A549 (cell line): ENCODE results near the gene ANKS1B.

Source experiments
- EP300 ChIP-seq, 2 experiments: fragments of >200 bp; sonication (Bioruptor Twin); formaldehyde crosslinking; IDR thresholded peaks; 2 replicates in 1 of 2; 3 replicates in 1 of 2; pipeline ENCODE4 v1.6.1; 2016 to 2017
- NFE2L2 ChIP-seq: fragments of 150-350 bp; conservative IDR thresholded peaks from 2 replicates; pipeline ENCODE4 v1.6.1; 2014; ENCODE audit warnings: low read length
- POLR2A ChIP-seq: IDR thresholded peaks from 2 replicates; pipeline ENCODE4 v1.6.1; 2012; ENCODE audit warnings: mild to moderate bottlenecking, low read length
- RAD21 ChIP-seq, 2 experiments: fragments of >200 bp in 1 of 2; sonication (Bioruptor Twin) in 1 of 2; formaldehyde crosslinking in 1 of 2; IDR thresholded peaks in 1 of 2; conservative IDR thresholded peaks in 1 of 2; 2 replicates in 1 of 2; 3 replicates in 1 of 2; pipeline ENCODE4 v1.6.1; 2012 to 2018; ENCODE audit warnings: inconsistent platforms in 1 of 2
- REST ChIP-seq: fragments of 200-600 bp; sonication (generic); IDR thresholded peaks from 2 replicates; pipeline ENCODE4 v1.6.1; 2016; ENCODE audit warnings: antibody characterized with exemption, mild to moderate bottlenecking, moderate library complexity
- SMC3 ChIP-seq: fragments of >200 bp; sonication (Bioruptor Twin); formaldehyde crosslinking; IDR thresholded peaks from 3 replicates; pipeline ENCODE4 v1.6.1; 2018; ENCODE audit warnings: inconsistent platforms
- SREBF2 ChIP-seq: fragments of 450-650 bp; IDR thresholded peaks from 2 replicates; pipeline ENCODE4 v1.6.1; 2014; ENCODE audit warnings: mild to moderate bottlenecking, moderate library complexity
- TF ChIP-seq, protein P1 (sequence below): fragments of >200 bp; sonication (Bioruptor Twin); formaldehyde crosslinking; IDR thresholded peaks from 3 replicates; pipeline ENCODE4 v1.5.1; 2016

DNA sequence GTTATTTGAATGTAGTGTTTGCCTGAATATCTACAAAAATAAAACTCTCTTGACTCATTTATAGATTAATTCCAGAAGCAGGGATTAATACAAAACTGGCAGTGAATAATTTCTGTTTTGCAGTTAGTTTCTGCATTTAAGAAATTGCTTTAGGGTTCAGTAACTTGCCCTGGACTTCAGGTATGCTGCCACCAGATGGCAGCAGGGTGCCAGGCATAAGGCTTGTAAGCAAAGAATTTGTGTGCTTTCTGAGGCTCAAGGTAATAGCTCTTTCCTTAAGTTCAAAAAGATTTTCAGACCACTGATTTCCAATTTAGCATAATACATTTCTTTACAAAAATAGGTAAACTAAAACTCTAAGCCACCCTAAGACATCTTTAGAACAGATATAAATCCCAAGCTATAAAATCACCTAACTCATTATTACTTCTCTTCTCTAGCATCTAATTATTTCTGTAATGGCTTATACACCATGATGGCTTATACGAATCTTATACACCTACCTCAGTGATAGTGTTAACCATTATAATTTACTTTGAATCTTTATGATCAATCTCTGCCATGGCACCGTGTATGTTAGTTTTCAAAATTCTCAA lies 941.3 kb downstream of the ANKS1B start:
- TF ChIP-seq NFE2L2 (no peak), POLR2A (no peak), REST (no peak), EP300 (IDR thresholded peaks at IDR 0.05) (no peak), SREBF2 (no peak), SMC3 (peak; percentile 91), RAD21 (conservative IDR thresholded peaks at IDR 0.05 in 1 of 2, IDR thresholded peaks at IDR 0.05 in 1 of 2) (peak; percentile 86 to 94)
- TF ChIP-seq, protein P1, sequence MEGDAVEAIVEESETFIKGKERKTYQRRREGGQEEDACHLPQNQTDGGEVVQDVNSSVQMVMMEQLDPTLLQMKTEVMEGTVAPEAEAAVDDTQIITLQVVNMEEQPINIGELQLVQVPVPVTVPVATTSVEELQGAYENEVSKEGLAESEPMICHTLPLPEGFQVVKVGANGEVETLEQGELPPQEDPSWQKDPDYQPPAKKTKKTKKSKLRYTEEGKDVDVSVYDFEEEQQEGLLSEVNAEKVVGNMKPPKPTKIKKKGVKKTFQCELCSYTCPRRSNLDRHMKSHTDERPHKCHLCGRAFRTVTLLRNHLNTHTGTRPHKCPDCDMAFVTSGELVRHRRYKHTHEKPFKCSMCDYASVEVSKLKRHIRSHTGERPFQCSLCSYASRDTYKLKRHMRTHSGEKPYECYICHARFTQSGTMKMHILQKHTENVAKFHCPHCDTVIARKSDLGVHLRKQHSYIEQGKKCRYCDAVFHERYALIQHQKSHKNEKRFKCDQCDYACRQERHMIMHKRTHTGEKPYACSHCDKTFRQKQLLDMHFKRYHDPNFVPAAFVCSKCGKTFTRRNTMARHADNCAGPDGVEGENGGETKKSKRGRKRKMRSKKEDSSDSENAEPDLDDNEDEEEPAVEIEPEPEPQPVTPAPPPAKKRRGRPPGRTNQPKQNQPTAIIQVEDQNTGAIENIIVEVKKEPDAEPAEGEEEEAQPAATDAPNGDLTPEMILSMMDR, result peak; percentile 92
